Subcutaneous abdominal adipose tissue (tissue), 5 donors: ENCODE measurements around the gene CHST11.

Source experiments
- H3K27ac ChIP-seq: one replicate; pipeline ENCODE4 v1.7.0; 2013; ENCODE audit warnings: low read depth, mild to moderate bottlenecking, inconsistent platforms, low read length, moderate library complexity
- H3K27me3 ChIP-seq, 5 donors: one replicate each; pipeline ENCODE4 v1.7.0; 2013; ENCODE audit warnings: low read length in 5 of 5, inconsistent platforms in 1 of 5; ENCODE audit not compliant: control insufficient read depth in 5 of 5, insufficient read depth in 4 of 5
- H3K36me3 ChIP-seq, 5 donors: one replicate each; pipeline ENCODE4 v1.7.0; 2013; ENCODE audit warnings: low read length in 5 of 5; ENCODE audit not compliant: control insufficient read depth in 5 of 5, insufficient read depth in 5 of 5
- H3K4me1 ChIP-seq, 5 donors: one replicate each; pipeline ENCODE4 v1.7.0; 2013; ENCODE audit warnings: low read length in 5 of 5, mild to moderate bottlenecking in 3 of 5, moderate library complexity in 1 of 5; ENCODE audit not compliant: control insufficient read depth in 5 of 5, insufficient read depth in 5 of 5
- H3K4me3 ChIP-seq, 5 donors: one replicate each; pipeline ENCODE4 v1.7.0; 2013; ENCODE audit warnings: low read length in 5 of 5, low read depth in 1 of 5
- H3K9ac ChIP-seq, 5 donors: one replicate each; pipeline ENCODE4 v1.7.0; 2013; ENCODE audit warnings: low read length in 5 of 5, mild to moderate bottlenecking in 4 of 5, moderate library complexity in 3 of 5
- H3K9me3 ChIP-seq, 5 donors: one replicate each; pipeline ENCODE4 v1.7.0; 2013; ENCODE audit warnings: low read length in 5 of 5; ENCODE audit not compliant: control insufficient read depth in 5 of 5
- donor health status: healthy.
- donor health status: healthy.
- donor health status: healthy.
- donor health status: healthy.
- donor health status: healthy.

CHST11 gene

DNA sequence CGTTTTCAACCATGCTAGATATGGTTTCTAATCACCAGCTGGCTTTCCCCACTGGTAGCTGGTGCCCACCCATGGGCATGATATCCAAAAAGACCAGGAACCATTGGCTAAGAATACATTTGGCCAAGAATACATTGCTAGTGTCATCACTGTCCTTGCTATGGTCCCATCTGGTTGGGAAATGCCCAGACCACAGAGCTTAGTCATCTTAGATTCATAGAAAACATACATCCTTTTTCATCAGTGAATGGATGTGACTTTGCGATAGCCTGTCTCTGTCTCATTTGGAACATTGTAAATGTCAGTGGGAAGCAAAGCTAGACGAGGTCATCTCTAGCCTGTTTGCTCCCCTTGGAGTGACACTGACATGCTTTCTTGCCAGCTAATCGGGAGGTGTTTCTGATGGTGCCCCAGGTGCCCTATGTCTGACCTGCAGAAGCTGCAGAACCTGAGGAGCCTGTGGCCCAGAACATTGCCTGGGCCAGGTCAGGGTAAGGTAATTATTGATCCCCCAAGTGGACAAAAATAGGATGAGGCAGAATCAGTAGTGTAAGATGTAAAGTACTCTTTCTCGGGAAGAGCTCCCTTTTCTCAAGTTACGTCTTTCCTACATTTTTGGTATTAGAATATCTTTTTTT is 306.5 kb downstream of the CHST11 start:
- Histone ChIP-seq H3K9ac (no peak overlapping the region), H3K9me3 (no peaks in the 10 kb centered on the region), H3K4me3 (no peak overlapping the region), H3K27me3 (no peaks in the 10 kb centered on the region), H3K27ac (no peak overlapping the region), H3K36me3 (peaks cover 0 to 4% (median 0%) of the 10 kb centered on the region in 5 donors), H3K4me1 (peaks cover 0 to 2% (median 0%) of the 10 kb centered on the region in 5 donors)

DNA sequence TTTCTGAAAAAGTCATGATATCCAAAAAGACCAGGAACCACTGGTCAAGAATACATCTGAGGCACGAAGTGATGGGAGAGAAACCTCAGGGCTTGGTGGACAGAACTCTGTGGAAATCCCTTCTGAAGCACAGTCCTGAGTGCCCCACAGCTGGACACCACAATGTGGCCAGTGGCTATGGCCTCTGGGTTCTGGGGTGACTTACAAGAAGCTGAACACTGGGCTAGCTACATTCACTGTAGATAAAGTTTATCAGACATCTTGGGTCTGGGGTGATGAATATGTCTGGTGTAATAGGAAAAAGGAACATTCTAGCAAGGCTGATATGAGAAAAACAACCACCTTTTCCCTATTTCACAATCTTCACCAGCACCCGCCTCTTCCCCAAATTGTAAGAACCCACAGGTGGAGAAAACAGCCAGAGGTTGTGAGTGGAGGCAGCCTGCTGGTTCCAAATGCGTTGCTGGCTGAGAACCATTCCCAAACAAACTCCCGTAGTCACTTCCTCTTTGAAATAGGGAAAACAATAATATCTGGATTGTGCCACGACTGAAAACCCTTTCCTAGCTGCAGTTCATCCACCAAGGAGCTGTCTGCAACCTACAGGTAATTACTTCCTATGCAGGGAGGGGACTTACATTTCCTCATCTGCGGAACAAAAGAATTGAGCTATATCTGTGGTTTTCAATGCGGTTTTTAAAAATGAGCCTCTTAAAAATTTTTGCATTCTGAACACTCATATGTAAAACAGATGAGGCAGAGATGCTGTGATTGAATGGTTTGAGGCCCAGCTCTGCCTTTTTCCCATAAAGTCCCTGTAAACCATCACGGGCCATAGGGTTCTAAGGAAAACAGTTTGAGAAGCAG is 307.7 kb downstream of the CHST11 start:
- H3K4me3 ChIP-seq: no peak overlapping the region
- no peaks in the 10 kb centered on the region for H3K4me1 ChIP-seq
- H3K36me3 ChIP-seq: no peaks in the 10 kb centered on the region
- H3K9ac ChIP-seq: no peak overlapping the region
- H3K9me3 ChIP-seq: no peaks in the 10 kb centered on the region
- no peak overlapping the region for H3K27ac ChIP-seq
- no peaks in the 10 kb centered on the region for H3K27me3 ChIP-seq

DNA sequence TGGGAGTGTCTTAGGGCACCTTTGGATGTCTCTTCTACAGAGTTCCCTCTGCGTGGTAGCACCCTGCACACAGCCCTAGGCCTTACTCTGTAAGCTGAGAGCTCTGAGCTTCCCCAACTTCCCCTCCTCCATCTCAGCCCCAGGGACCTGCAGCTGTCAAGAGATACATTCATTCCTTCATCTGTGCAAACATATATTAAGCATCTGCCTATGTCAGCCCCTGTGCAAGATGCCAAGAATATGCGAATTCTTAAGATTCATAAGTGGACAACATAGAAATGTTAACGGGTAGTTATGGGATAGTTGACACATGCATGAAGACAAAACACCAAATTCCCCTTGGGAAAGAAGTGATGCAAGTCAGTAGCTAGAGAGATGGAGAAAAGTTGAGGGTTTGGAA is 310.5 kb downstream of the CHST11 start:
- H3K27me3 ChIP-seq: no peaks in the 10 kb centered on the region
- no peak overlapping the region for H3K9ac ChIP-seq
- H3K27ac ChIP-seq: no peak overlapping the region
- peaks cover 0 to 3% (median 0%) of the 10 kb centered on the region in 5 donors for H3K9me3 ChIP-seq
- H3K4me1 ChIP-seq: no peaks in the 10 kb centered on the region
- H3K36me3 ChIP-seq: no peaks in the 10 kb centered on the region
- no peak overlapping the region for H3K4me3 ChIP-seq

DNA sequence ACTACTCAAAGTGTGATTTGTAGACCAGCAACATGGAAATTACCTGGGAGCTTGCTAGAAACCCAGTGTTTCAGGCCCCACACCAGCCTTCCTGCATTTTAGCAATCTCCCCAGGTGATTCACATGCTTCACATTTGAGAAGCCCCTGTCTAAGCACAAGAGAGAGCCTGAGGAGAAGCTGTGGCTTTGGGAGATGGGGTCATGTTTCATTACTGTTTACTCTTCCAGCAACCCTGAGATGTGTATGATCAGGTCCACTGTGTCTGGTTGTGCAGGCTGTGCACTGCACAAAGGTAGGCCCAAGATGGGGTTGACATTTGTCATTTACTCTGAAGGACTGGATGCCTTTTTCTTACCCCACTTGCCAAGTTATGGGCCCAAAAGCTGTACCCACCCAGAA is 311.3 kb downstream of the CHST11 start:
- peaks cover 0 to 11% (median 5%) of the 10 kb centered on the region in 5 donors for H3K9me3 ChIP-seq
- H3K4me1 ChIP-seq: no peaks in the 10 kb centered on the region
- H3K36me3 ChIP-seq: no peaks in the 10 kb centered on the region
- no peak overlapping the region for H3K4me3 ChIP-seq
- H3K9ac ChIP-seq: no peak overlapping the region
- H3K27ac ChIP-seq: no peak overlapping the region
- no peaks in the 10 kb centered on the region for H3K27me3 ChIP-seq

DNA sequence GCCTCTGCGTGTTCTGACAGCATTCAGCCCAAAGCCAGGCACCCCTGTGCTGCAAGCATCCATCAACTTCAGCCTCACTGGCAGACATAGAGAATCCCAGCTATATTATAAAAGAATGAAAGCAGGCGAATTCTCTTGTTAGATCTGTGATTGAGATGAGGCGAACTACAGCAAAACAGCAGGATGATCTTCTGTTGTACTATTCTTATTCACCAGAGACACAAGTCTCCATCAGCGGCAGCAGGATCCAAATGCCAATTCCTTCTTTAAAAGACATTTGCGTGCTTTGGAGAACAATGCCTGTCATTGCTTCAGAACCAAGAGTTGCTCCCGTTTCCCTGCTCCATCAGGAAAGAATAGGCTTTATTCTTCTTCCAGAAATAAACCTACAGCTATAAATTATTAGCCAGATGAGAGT is 312.4 kb downstream of the CHST11 start:
- H3K9ac ChIP-seq: no peak overlapping the region
- no peaks in the 10 kb centered on the region for H3K27me3 ChIP-seq
- no peaks in the 10 kb centered on the region for H3K4me1 ChIP-seq
- H3K36me3 ChIP-seq: no peaks in the 10 kb centered on the region
- no peak overlapping the region for H3K4me3 ChIP-seq
- H3K9me3 ChIP-seq: peaks cover 0 to 17% (median 10%) of the 10 kb centered on the region in 5 donors
- no peak overlapping the region for H3K27ac ChIP-seq

DNA sequence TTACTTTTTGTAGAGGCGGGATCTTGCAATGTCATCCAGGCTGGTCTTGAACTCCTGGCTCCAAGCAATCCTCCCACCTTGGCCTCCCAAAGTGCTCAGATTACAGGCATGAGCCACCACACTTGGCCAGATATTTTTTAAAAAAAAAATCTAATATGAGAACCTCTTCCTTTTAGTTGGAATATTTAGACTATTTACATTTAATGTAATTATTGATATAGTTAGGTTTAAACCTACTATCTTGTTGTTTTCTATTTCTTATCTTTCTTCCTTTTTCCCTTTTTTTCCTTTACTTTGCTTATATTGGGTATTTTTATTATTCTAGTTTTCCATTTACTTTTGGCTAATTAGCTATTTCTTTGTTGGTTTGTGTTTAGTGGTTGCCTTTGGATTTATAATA is 315.6 kb downstream of the CHST11 start:
- Histone ChIP-seq H3K36me3 (no peaks in the 10 kb centered on the region), H3K4me1 (no peaks in the 10 kb centered on the region), H3K9me3 (peaks cover 0 to 17% (median 10%) of the 10 kb centered on the region in 5 donors), H3K27ac (no peak overlapping the region), H3K4me3 (no peak overlapping the region), H3K27me3 (no peaks in the 10 kb centered on the region), H3K9ac (no peak overlapping the region)

DNA sequence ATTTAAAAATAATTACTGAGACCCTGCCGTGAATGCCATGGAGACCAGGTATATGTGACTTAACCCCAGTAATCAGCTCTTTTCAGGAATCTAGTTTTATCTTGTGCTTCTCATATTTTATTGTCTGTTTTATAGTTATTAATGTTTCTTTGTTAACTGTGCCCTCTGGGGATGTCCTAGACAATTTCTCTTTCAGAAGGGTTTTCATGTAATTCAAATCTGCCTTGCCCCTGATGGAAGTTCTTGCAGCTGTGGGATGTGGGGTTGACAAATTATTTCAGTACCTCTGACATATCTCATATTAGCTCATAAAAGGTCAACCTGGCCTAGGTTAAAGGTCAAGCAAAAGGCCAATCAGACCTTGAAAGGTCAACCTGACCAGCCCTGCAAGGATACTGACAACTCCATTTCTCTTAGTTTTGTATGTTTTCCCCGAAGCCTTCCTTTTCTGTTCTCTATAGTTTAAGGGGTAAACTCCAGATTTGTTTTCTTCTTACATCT is 319.0 kb downstream of the CHST11 start:
- Histone ChIP-seq H3K9ac (no peak overlapping the region), H3K9me3 (peaks cover 0 to 24% (median 10%) of the 10 kb centered on the region in 5 donors), H3K36me3 (no peaks in the 10 kb centered on the region), H3K4me1 (no peaks in the 10 kb centered on the region), H3K4me3 (no peak overlapping the region), H3K27ac (no peak overlapping the region), H3K27me3 (no peaks in the 10 kb centered on the region)

DNA sequence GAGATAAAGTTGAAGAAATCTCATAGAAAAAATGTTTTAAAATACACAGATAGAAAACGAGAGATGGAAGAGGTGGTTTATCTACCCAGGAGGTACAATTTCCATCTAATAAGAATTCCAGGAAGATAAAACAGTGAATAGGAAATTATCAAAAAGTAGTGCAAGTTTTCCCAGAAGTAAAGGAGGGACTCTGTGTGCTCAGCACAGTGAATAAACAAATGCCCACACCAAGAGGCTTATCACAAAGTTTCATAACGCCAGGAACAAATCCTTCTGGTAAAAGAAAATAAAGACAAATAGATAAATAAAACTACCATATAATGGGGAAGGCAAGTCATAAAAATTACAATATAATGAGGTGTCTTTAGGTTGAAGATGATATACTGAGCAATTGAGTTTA is 322.4 kb downstream of the CHST11 start:
- no peaks in the 10 kb centered on the region for H3K36me3 ChIP-seq
- H3K9me3 ChIP-seq: peaks cover 0 to 11% (median 2%) of the 10 kb centered on the region in 5 donors

DNA sequence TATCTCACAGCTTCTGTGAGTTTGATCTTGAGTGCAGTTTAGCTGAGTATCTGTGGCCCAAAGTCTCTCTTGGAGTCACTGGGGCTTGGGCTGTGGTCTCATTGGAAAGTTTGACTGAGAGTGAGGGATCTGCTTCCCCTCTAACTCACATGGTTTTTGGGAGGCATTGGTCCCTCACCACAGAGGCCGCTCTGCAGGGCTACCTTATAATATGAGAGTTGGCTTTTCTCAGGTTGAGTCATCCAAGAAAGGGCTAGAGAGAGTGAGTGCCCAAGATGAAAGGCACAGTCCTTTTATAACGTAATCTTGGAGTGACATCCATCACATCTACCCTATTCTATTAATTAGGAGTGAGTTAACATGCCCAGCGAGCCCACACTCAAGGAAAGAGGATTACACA is 325.5 kb downstream of the CHST11 start:
- Histone ChIP-seq H3K9me3 (peaks cover 0 to 11% (median 2%) of the 10 kb centered on the region in 5 donors), H3K9ac (no peak overlapping the region), H3K27ac (no peak overlapping the region), H3K4me1 (no peaks in the 10 kb centered on the region), H3K27me3 (no peaks in the 10 kb centered on the region), H3K4me3 (no peak overlapping the region), H3K36me3 (no peaks in the 10 kb centered on the region)

More for the DNA sequence above, 322.4 kb downstream of the CHST11 start:
- Histone ChIP-seq H3K27ac (no peak overlapping the region), H3K4me3 (no peak overlapping the region), H3K9ac (no peak overlapping the region), H3K4me1 (no peaks in the 10 kb centered on the region), H3K27me3 (no peaks in the 10 kb centered on the region)

DNA sequence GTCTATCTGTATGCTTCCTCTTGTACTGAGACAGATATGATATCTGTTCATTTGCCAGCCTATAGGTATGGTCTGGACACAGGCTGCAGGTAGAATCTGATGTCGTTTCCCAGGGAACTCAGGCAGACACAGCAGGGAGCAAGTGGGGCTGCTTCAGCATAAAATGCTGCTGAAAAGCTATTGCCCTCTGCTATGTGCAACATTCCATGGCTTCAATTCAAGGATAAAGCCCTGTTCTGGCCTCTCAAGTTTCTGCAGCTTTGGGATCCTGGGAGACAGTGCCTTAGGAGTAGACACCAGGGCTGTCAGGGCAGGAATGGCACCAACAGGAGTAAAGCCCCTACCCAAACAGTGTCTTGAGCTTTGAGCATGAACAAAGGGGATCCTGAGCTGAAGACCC is 327.8 kb downstream of the CHST11 start:
- Histone ChIP-seq H3K4me3 (no peak overlapping the region), H3K4me1 (peaks cover 0 to 8% (median 5%) of the 10 kb centered on the region in 5 donors), H3K27ac (no peak overlapping the region), H3K36me3 (no peaks in the 10 kb centered on the region), H3K27me3 (no peaks in the 10 kb centered on the region), H3K9ac (no peak overlapping the region), H3K9me3 (peaks cover 0 to 11% (median 2%) of the 10 kb centered on the region in 5 donors)
